Suprapubic skin (tissue), 4 donors: ENCODE results near the gene RFX2.

Experiments
- CTCF ChIP-seq, 2 donors: fragments of 200-600 bp in 1 of 2; fragments of 450-650 bp in 1 of 2; sonication (generic) in 1 of 2; IDR thresholded peaks; one replicate each; pipeline ENCODE4 v1.5.1; 2016 to 2019; ENCODE audit warnings: antibody characterized with exemption in 2 of 2, mild to moderate bottlenecking in 1 of 2, moderate library complexity in 1 of 2
- POLR2A ChIP-seq, 2 donors: fragments of 450-650 bp; IDR thresholded peaks; one replicate each; pipeline ENCODE4 v1.6.1; 2017; ENCODE audit warnings: antibody characterized with exemption in 2 of 2, mild to moderate bottlenecking in 2 of 2, moderate library complexity in 2 of 2
- POLR2AphosphoS5 ChIP-seq, 3 donors: sonication (generic); formaldehyde crosslinking; IDR thresholded peaks; one replicate each; pipeline ENCODE4 v1.6.1; 2017; ENCODE audit warnings: antibody characterized with exemption in 3 of 3

GRCh38 chr19:6006896-6007295, 103.4 kb downstream of the RFX2 start:
- TF ChIP-seq CTCF (IDR thresholded peaks at IDR 0.05) (no peak), POLR2A (IDR thresholded peaks at IDR 0.05) (no peak), POLR2AphosphoS5 (IDR thresholded peaks at IDR 0.05) (no peak)
